ENCODE results near the gene RBAK. TPM values are rescaled to one million over a fixed set of nuclear protein-coding genes. Genes with fewer than 3 reads are reported as not detected.

RBAK gene
- total RNA-seq, 2 experiments from 2014 or later: 7.4 to 18.5 TPM

GRCh38 chr7:5063698-5064097, 18.0 kb downstream of the RBAK start:
- CTCF ChIA-PET (ENCODE audit: unreplicated experiment): no interaction called here
- H3K36me3 ChIP-seq (ENCODE audit: insufficient read depth, low read length): peaks cover 100% of the 10 kb centered on the region
- H3K9me3 ChIP-seq (ENCODE audit: low read length): peaks cover 52% of the 10 kb centered on the region
- no peak overlapping the region for H2AFZ ChIP-seq (ENCODE audit: low read length)
- POLR2A ChIA-PET: no interaction called here
- no peaks in the 10 kb centered on the region for H3K79me2 ChIP-seq (ENCODE audit: insufficient read depth, low read depth, low read length)
- no peaks in the 10 kb centered on the region for H3K9me2 ChIP-seq (ENCODE audit: insufficient read depth, low read length)
- H3K4me3 ChIP-seq (ENCODE audit: low read depth, low read length, poor library complexity, severe bottlenecking): no peak overlapping the region
- no peak for TF ChIP-seq EZH2phosphoT487 (IDR thresholded peaks at IDR 0.05; ENCODE audit: borderline replicate concordance, low read depth, low read length)
- no peak for TF ChIP-seq CTCF (conservative IDR thresholded peaks at IDR 0.05; ENCODE audit: low read length)
- no peak overlapping the region for H3K4me2 ChIP-seq (ENCODE audit: low read length)
- H3K27ac ChIP-seq (ENCODE audit: low read depth, low read length, poor library complexity, severe bottlenecking): no peak overlapping the region
- BruUV-seq (replicated peaks): no TSS peak
- DNase-seq (ENCODE audit: low spot score): no peak
- intact Hi-C loops (cut with micrococcal nuclease; ENCODE audit: unreplicated experiment): no loop called here
- H4K20me1 ChIP-seq (ENCODE audit: insufficient read depth, low read length): no peaks in the 10 kb centered on the region
- H3K4me1 ChIP-seq (ENCODE audit: insufficient read depth, low read length, poor library complexity, severe bottlenecking): no peaks in the 10 kb centered on the region

- no peak for DNase-seq (ENCODE audit: low spot score)
- H2AFZ ChIP-seq (ENCODE audit: low read length): no peak overlapping the region
- intact Hi-C loops (cut with micrococcal nuclease; ENCODE audit: unreplicated experiment): no loop called here
- H4K20me1 ChIP-seq (ENCODE audit: insufficient read depth, low read length): no peaks in the 10 kb centered on the region
- H3K4me1 ChIP-seq (ENCODE audit: insufficient read depth, low read length, poor library complexity, severe bottlenecking): no peaks in the 10 kb centered on the region
- POLR2A ChIA-PET: no interaction called here
- CTCF ChIA-PET (ENCODE audit: unreplicated experiment): no interaction called here
- no peaks in the 10 kb centered on the region for H3K79me2 ChIP-seq (ENCODE audit: insufficient read depth, low read depth, low read length)
- no peaks in the 10 kb centered on the region for H3K9me2 ChIP-seq (ENCODE audit: insufficient read depth, low read length)
- peaks cover 52% of the 10 kb centered on the region for H3K9me3 ChIP-seq (ENCODE audit: low read length)
- no TSS peak for BruUV-seq (replicated peaks)
- H3K36me3 ChIP-seq (ENCODE audit: insufficient read depth, low read length): peaks cover 94% of the 10 kb centered on the region
- H3K4me2 ChIP-seq (ENCODE audit: low read length): no peak overlapping the region
- H3K27ac ChIP-seq (ENCODE audit: low read depth, low read length, poor library complexity, severe bottlenecking): no peak overlapping the region
- H3K4me3 ChIP-seq (ENCODE audit: low read depth, low read length, poor library complexity, severe bottlenecking): no peak overlapping the region
- TF ChIP-seq EZH2phosphoT487 (IDR thresholded peaks at IDR 0.05; ENCODE audit: borderline replicate concordance, low read depth, low read length) (no peak), CTCF (conservative IDR thresholded peaks at IDR 0.05; ENCODE audit: low read length) (no peak)
Observed at GRCh38 chr7:5064391-5065106, 18.9 kb downstream of the RBAK start.

GRCh38 chr7:5065107-5065407, 19.4 kb downstream of the RBAK start:
- no peak overlapping the region for H3K4me3 ChIP-seq (ENCODE audit: low read depth, low read length, poor library complexity, severe bottlenecking)
- H3K4me1 ChIP-seq (ENCODE audit: insufficient read depth, low read length, poor library complexity, severe bottlenecking): no peaks in the 10 kb centered on the region
- peaks cover 89% of the 10 kb centered on the region for H3K36me3 ChIP-seq (ENCODE audit: insufficient read depth, low read length)
- ChIA-PET CTCF (ENCODE audit: unreplicated experiment) (no interaction called here), POLR2A (no interaction called here)
- H3K9me3 ChIP-seq (ENCODE audit: low read length): peaks cover 52% of the 10 kb centered on the region
- BruUV-seq (replicated peaks): no TSS peak
- TF ChIP-seq CTCF (conservative IDR thresholded peaks at IDR 0.05; ENCODE audit: low read length): no peak
- no peak overlapping the region for H3K4me2 ChIP-seq (ENCODE audit: low read length)
- intact Hi-C loops (cut with micrococcal nuclease; ENCODE audit: unreplicated experiment): no loop called here
- H2AFZ ChIP-seq (ENCODE audit: low read length): no peak overlapping the region
- no peaks in the 10 kb centered on the region for H3K9me2 ChIP-seq (ENCODE audit: insufficient read depth, low read length)
- no peak overlapping the region for H3K27ac ChIP-seq (ENCODE audit: low read depth, low read length, poor library complexity, severe bottlenecking)
- no peaks in the 10 kb centered on the region for H4K20me1 ChIP-seq (ENCODE audit: insufficient read depth, low read length)
- DNase-seq (ENCODE audit: low spot score): no peak
- H3K79me2 ChIP-seq (ENCODE audit: insufficient read depth, low read depth, low read length): no peaks in the 10 kb centered on the region

Data from OCI-LY7 (cell line).